NCI-H2227 (cell line): ENCODE data around the gene CRIM1.

ENCODE experiments used
- DNase-seq: peaks from one replicate; lab custom pipeline; 2025; ENCODE audit not compliant: unreplicated experiment; lab: John Stamatoyannopoulos, UW

The CRIM1 gene

DNA sequence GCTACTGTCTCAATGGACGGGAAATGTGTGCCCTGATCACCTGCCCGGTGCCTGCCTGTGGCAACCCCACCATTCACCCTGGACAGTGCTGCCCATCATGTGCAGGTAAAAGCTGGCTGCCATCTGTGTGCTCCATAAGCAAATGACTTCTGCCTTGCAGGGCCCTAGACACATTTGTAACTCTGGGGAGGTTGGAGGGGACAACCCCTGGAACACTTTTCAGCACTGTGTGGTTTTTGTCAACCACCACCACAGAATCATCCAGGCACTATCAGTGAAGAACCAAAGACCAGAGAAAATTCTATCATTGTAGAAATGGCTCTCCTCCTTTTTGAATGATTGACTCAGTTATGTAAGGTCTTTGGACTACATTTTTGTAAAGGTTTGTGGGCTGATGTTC, 158.1 kb downstream of the CRIM1 start:
- DNase-seq = no peak

- DNase-seq = no peak
Measured at GRCh38 chr2:36515538-36515937, 160.0 kb downstream of the CRIM1 start.

- no peak for DNase-seq
Measured at GRCh38 chr2:36516136-36516870, 160.7 kb downstream of the CRIM1 start.

DNA sequence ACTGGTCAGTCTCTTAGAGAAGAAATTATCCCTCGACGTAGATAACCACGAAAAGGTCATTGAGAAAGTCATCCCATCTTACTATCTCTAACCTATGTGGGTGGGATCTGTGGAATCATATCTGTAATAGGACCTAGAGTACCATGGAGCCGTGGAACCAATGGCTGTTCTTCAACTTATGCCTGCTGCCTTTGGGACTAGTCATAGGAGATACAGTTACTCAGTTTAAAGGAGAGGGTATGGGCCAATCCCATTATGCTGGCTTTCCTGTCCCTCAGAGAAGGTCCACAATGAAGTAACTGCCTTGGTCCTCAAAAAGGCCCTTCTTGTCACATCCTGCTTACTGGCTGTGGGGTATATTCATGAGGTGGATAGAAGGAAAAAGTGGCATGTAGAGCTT, 164.9 kb downstream of the CRIM1 start:
- no peak for DNase-seq

DNA sequence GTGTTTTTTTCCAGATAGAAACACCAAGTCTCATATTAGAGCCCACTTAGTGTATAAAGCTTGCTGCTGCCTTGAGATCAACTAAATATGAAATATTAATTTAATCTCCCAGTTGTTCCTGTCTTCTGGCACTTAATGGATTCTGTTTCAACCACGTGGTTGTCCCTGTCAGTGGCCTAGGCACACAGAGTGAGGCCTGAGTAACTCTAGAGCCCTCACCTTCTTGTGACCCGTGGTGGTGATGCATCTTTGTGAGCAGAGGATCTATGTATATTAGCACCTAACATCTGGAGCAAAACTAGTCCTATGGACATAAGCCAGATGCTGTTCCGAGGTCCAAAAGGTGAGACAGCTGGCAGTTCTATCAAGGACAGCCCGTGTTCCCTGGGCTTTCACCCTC, 167.6 kb downstream of the CRIM1 start:
- no peak for DNase-seq

DNA sequence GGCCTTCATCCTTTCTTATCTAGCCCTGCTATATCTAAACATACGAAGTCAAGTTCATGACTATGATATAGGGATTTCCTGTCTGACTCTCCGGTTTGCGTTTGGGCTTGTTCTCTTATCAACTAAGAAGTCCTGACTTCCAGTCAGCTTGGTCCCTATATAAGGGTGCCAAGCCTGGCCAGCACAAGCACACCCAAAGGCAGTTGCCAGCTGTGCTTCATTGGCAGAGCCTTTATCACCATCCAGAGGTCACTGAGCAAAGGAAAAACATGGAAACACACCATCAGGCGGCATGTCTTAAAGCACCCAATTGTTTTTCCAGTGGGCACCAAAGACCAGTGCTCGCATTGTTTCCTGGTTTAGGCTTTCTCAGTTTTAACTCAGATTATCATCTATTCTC, 169.7 kb downstream of the CRIM1 start:
- no peak for DNase-seq

GRCh38 chr2:36526226-36526625, 170.6 kb downstream of the CRIM1 start:
- DNase-seq = no peak

DNA sequence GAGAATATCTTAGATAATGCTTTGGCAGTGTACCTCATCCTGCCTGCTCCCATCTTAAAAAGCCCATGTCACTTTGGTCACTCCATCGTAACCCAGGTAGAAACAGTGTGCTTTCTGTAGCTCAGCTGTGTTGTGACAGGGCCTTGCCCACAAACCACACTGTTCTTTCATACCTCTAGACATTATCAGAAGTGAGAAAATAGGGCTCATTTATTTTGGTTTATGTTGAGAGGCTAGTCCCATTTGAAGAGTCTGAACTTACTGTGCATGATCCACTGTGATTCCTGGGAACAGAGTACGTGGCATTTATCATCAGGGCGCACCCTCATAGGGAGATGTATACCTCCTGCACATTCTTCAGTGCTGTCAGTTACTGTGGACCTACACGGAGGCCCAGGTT, 172.7 kb downstream of the CRIM1 start:
- DNase-seq = no peak

DNA sequence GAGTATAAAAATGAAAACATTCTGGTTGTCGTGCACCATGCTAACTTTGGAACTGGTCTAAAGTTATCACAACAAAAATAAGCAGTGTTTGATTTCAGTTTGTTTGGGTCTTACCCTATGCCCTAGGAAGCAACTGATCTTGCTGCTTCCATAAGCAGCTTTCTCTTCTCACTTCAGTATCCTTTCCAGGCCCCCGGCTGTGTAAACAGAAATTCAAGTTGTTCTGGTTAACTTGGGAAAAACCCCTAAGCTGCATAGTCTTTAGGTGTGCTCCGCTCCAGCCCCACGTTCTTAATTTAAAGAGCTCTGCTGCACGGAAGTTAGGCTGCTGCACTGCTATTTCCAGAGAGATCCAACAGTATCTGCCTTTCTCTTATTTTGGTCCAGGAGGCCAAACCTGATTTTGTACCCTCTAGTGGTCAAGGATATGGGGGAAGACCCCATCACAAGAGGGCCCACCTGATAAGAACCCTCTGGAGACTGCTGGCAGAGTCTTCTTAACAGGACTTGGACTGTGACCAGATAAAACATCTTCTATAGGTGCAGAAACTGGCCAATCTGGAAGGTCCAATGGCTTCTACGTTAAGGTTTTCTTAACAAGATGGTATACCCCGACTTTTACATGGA, 173.3 kb downstream of the CRIM1 start:
- no peak for DNase-seq

GRCh38 chr2:36530178-36530982, 174.8 kb downstream of the CRIM1 start:
- no peak for DNase-seq

DNA sequence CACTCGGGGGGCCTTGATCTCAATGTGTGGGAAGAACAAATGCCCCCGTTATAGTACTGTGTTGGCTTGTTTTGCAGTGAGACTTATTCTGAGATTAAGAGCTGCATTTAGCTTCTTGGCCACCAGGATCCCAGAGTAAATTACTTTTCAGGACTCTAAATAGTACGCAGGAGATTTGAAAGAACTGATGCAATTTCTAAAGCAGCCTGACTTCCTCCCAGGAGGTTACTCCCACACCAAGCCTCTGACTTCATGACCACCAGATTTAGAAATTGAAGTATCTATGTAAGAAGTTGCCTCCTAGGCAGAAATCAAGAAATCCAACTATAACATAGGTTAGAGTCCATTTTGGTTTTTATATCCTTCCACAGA, 175.4 kb downstream of the CRIM1 start:
- DNase-seq = no peak

DNA sequence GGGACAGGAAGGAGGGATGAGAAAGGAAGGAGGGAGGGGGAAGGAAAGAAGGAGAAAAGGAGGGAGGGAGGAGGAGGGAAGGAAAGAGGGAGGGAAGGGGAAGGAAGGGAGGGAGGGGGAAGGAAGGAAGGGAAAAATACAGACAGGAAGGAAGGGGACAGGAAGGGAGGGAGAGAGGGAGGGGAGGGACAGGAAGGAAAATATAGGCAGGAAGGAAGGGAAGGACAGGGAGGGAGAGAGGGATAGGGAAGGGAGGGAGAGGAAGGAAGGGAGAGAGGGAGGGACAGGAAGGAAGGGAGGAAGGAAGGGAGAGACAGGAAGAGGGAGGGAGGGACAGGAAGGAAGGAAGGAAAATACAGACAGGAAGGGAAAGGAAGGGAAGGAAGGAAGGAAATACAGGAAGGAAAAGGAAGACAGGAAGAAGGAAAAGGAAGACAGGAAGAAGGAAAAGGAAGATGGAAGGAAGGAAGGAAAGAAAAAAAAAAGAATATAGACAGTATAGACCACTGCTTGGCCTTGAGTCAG, 178.8 kb downstream of the CRIM1 start:
- no peak for DNase-seq

DNA sequence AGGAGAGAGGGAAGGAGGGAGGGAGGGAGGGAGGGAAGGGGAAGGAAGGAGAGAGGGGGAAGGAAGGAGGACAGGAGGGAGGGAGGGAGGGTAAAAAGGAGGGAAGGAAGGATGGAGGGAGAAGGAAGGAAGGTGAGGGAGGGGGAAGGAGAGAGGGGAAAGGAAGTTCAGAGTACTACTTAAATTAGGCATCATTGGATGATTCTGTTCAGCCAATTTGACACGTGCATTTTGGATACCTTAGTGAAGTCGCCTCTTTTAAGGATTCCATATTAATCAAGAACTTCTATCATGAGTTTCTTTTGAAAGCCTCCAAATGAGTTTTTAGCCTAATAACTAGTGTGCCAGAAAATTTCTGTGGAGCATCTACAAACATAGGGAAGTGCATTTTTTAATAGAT, 179.5 kb downstream of the CRIM1 start:
- DNase-seq = no peak

GRCh38 chr2:36536776-36537175, 181.2 kb downstream of the CRIM1 start:
- DNase-seq = no peak

DNA sequence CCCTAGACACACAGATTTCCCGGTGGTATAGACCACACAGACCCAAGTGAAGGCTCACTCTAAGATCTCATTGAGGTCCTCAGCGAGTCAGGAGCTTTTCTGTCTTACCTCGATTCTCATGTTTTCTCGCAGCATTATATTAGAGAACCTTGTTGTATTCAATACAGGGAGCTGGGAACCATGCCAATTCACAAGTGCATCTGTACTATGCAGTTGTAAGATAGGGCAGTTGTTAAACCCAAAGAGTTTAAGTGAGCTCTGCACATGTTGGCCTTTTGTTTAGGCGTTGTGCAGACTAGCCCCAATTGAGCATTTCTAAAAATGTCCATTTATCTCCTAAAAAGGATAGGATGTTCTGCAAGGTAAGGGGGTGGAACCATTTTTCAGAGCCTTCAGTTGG, 182.8 kb downstream of the CRIM1 start:
- peak; percentile 62 for DNase-seq

DNA sequence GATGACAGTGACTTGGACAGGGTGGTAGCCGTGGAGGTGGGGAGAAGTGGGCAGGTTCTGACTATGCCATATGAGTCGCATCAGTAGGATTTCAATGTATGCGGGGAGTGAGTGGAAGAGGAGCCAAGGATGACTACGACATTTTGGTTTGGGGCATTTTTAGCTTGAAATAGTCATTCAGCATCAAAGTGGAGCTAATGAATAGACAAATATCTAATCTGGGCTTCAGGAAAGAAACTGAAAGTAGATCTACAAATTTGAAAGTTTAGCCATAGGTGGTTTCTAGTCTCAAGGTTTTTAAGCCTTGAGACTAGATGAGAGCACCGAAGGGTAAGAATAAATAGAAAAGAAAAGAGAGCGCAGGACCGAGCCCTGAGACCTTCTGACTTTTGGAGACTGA, 184.1 kb downstream of the CRIM1 start:
- no peak for DNase-seq

- no peak for DNase-seq
Measured at GRCh38 chr2:36540986-36541754, 185.6 kb downstream of the CRIM1 start.

DNA sequence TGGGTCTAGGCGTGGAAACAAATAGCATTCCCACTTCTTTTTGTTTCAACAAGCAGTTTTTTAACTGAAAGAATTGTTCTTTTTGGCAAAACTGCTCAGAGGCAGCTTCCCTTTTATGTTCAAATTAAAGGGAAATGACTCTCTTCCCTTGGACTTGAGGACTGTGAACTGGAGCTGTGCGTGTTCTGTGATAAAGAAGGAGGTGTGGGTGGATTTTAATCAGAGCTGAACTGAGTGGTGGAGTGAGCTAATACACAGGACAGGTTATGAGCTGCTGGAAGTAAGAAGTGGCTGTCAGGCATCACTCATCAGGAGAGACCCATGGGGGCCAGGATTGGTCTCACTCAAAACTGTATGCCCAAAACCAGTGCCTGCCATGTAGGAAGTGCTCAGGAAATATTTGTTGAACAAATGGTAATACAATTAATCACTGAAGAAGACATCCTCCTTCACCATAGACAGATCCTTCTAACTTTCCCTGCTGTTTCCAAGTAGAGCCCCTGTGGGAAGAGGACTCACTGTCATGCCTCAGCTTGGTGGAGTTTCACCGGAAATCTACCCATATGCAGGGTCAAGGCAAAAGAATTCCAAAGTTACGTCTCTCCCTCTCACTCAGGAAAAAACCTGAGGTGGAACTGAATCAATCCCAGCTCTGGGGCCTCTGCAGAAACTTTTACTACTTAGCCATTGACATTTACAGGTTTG, 186.5 kb downstream of the CRIM1 start:
- no peak for DNase-seq

DNA sequence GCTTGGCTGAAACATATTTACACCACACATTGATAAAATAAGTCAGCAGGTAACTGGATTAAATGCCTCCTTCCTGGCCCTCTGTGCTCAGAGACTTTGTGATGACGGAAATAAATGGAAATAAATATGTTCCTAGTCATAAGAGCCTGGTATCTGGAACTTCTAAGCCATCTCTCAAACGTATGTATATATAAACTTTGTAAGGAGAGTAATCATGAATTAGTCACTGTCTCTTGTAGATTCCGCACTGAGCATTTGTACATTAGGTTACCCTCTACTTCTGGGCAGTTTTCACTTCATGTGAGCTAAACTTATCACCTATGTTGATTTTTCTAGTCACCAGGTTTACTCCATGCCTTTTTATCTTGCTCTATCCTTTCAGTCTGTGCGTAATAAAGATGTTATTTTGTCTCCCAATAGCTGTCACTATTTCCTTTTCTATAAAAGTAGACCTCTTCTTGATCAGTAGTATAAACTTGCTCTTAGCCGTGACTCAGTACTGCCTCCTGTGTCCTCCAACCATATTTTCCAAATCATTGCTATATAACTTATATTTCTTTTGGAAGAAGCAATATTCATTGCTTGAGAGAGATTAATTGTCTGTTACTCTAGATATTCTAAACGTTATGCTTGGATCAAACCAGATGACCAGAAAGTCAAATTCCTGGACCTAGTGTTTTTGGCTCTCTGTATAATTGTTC, 189.2 kb downstream of the CRIM1 start:
- DNase-seq = no peak

DNA sequence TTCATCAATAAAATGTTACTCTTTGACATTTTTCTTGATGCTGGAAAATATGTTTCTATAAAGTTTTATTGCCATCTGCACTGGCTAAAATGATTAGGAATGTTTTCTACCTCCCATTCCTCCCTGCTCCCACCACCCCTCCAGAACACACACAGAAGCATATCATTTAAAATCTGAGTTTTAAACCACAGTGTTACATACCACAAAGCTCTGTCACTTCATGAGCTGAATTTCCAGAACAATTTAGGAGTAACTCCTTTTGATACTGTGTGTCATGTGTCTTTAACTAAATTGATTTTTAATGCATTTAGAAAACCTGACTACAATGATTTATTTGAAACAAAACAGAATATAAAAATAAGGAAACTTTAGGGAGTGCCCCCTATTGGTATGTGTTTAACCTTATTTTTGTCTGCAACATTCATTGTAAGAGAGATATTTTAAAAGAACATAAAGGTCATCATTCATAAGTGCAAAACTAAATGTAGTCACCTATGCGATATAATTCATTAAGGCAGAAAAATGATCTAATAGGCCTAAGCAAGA, 190.4 kb downstream of the CRIM1 start:
- no peak for DNase-seq
